Brain microvascular endothelial cell (primary cell): ENCODE results near the gene MAPK1.
"Not testable (repeated sequence)": the region's sequence is repeated elsewhere in the genome, so short reads cannot be mapped to it uniquely, and the experiment has no call there.

Experiments used
- DNase-seq: peaks from one replicate; pipeline ENCODE4 v3.0.0-alpha.2; 2020
- H3K27ac ChIP-seq: fragments of 250-450 bp; sonication (Bioruptor Pico); 2 replicates; pipeline ENCODE4 v1.5.1; 2020; ENCODE audit warnings: mild to moderate bottlenecking, moderate library complexity
- H3K27me3 ChIP-seq: fragments of 250-450 bp; sonication (Bioruptor Pico); replicated peaks from 2 replicates; pipeline ENCODE4 v1.5.1; 2020; ENCODE audit warnings: mild to moderate bottlenecking
- H3K36me3 ChIP-seq: fragments of 250-450 bp; sonication (Bioruptor Pico); replicated peaks from 2 replicates; pipeline ENCODE4 v1.5.1; 2020; ENCODE audit warnings: mild to moderate bottlenecking
- H3K4me3 ChIP-seq: 2 replicates; pipeline ENCODE4 v1.5.1; 2011; ENCODE audit warnings: low read depth, mild to moderate bottlenecking, control low read depth, low read length, moderate library complexity
- in situ Hi-C: cut with HindIII; loops from 2 replicates; pipeline ENCODE4 v1.10.0; 2017; ENCODE audit warnings: low sequenced_read_pairs, low pct_ligation_motif_present
- TF ChIP-seq, protein P1 (sequence below): IDR thresholded peaks from 2 replicates; pipeline ENCODE4 v1.5.1; 2011; ENCODE audit warnings: low read depth, mild to moderate bottlenecking, moderate library complexity, low read length, control low read depth, inconsistent platforms; ENCODE audit errors: missing control alignments

Gene MAPK1

DNA sequence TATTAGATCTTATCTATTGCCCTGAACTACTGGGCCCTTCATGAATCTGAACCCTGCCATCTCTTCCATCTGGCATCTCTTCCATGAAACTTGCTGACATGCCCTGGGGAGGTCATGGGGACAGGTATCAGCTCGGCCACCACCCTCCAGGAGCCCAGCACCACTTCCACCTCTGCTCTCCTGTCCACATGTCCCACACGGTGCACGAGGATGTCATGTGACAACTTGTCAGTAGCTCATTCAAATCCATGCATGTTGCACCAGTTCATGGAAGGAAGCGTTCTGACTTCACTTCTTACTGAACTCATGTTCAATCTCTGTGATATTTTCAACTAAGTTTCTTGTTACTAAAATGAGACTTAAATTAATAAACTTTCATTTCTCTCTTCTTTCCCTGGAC is 148.4 kb downstream of the MAPK1 start:
- in situ Hi-C loops, result loop anchor here (25.0 kb wide), 1 partner anchor 218 kb away; no protein-coding TSS in a partner anchor
- Histone ChIP-seq H3K4me3 (no peak overlapping the region), H3K27ac (no peak overlapping the region), H3K27me3 (no peaks in the 10 kb centered on the region), H3K36me3 (no peaks in the 10 kb centered on the region)
- no peak for DNase-seq
- TF ChIP-seq, protein P1, sequence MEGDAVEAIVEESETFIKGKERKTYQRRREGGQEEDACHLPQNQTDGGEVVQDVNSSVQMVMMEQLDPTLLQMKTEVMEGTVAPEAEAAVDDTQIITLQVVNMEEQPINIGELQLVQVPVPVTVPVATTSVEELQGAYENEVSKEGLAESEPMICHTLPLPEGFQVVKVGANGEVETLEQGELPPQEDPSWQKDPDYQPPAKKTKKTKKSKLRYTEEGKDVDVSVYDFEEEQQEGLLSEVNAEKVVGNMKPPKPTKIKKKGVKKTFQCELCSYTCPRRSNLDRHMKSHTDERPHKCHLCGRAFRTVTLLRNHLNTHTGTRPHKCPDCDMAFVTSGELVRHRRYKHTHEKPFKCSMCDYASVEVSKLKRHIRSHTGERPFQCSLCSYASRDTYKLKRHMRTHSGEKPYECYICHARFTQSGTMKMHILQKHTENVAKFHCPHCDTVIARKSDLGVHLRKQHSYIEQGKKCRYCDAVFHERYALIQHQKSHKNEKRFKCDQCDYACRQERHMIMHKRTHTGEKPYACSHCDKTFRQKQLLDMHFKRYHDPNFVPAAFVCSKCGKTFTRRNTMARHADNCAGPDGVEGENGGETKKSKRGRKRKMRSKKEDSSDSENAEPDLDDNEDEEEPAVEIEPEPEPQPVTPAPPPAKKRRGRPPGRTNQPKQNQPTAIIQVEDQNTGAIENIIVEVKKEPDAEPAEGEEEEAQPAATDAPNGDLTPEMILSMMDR, result no peak

- in situ Hi-C loops, result loop anchor here (25.0 kb wide), 1 partner anchor 219 kb away; no protein-coding TSS in a partner anchor
- H3K4me3 ChIP-seq, result no peak overlapping the region
- TF ChIP-seq, protein P1, result no peak
- H3K27ac ChIP-seq, result no peak overlapping the region
- DNase-seq, result no peak
- H3K27me3 ChIP-seq, result no peaks in the 10 kb centered on the region
- H3K36me3 ChIP-seq, result no peaks in the 10 kb centered on the region
Observed at GRCh38 chr22:21718499-21718898, 148.9 kb downstream of the MAPK1 start.

DNA sequence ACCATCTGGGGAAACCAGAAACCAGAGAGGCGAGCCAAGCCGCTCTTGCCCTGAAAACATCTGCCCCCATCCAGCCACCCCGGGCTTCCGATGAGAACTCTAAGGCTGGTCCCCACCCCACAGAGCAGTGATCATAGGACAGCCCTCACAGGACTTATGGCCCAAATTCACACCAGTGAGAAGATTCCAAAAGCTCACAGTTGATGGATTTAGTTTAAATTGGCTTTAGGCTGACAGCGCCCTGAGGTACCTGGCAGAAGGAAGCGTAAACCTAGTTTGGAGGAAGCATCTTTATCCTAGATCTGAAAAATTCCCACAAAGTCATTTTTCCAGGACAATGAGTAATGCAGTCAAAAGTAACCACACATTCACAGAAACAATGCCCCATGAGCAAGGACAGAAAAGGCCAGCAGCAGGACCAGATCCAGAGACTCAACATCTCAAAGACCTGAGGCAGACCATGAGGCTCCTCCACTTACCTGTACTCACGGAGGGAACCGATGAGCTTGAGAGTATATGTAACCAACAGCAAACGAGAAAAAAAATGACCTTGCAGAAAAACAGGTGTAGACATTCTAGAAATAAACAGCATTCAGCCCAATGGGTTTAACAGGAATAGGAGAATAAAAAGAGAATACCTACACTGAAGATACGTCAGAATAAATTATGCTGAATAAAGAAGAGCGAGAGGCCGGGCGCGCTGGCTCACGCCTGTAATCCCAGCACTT is 150.9 kb downstream of the MAPK1 start:
- not testable (repeated sequence) for DNase-seq, H3K36me3 ChIP-seq, H3K4me3 ChIP-seq, H3K27me3 ChIP-seq, H3K27ac ChIP-seq
- in situ Hi-C loops, result loop anchor here (25.0 kb wide), 1 partner anchor 221 kb away; no protein-coding TSS in a partner anchor

DNA sequence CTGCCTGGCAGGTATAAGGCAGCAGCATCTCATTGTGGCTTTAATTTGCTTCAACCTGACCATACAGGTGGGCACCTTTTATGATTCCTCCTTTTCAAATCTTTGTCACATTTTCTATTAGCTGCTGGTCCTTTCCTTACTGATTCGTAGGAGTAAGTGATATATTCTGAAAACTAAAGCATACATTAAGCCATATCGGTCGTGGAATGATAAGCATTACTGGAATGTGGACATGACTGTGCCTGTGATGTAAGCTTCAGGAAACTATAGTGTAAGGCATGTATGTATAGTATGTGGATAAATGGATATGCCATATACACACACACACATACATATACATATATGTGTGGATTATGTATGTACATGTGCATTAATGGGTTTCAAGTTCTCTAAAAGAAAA is 152.7 kb downstream of the MAPK1 start:
- TF ChIP-seq, protein P1, result no peak
- DNase-seq, result peak; percentile 5
- Histone ChIP-seq H3K36me3 (no peaks in the 10 kb centered on the region), H3K27ac (no peak overlapping the region), H3K27me3 (no peaks in the 10 kb centered on the region), H3K4me3 (no peak overlapping the region)
- in situ Hi-C loops, result loop anchor here (25.0 kb wide), 1 partner anchor 223 kb away; no protein-coding TSS in a partner anchor

DNA sequence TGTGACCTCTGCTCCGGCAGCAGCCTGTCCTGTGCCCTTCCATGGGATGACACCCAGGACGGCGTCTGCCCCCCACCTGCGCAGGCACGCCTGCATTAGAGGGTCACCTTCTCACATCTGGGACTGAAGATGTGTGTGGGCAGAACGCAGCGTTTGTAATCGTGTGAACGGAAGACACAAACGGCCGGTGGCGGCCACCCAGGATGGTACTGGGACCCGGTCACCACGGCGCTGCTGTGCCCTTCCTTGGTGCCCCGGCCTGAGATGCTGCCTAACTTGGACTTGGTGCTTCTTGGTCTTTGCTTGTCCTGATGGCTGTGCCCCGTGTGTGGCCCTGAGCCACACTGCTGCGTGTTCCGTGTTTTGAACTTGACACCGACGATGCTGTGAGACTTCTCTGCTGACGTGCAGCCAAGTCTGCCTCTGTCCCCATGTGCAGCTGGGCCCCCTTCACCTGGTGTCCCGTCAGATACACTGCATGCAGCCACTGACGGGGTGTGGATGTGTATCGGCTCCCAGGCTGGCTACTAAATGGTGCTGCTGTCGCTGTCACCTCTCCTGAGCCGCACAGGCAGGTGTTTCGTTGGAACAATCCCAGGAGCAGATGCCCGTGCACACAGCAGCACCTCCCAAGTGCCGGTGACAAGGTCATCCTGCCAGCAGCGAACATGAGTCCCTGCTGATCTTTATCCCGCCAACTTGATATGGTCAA is 153.2 kb downstream of the MAPK1 start:
- in situ Hi-C loops, result loop anchor here (25.0 kb wide), 1 partner anchor 223 kb away; no protein-coding TSS in a partner anchor
- TF ChIP-seq, protein P1, result no peak
- no peak overlapping the region for H3K27ac ChIP-seq
- H3K36me3 ChIP-seq, result no peaks in the 10 kb centered on the region
- no peak overlapping the region for H3K4me3 ChIP-seq
- H3K27me3 ChIP-seq, result no peaks in the 10 kb centered on the region
- DNase-seq, result no peak

- in situ Hi-C loops, result loop anchor here (25.0 kb wide), 1 partner anchor 224 kb away; no protein-coding TSS in a partner anchor
- no peaks in the 10 kb centered on the region for H3K36me3 ChIP-seq
- H3K27me3 ChIP-seq, result no peaks in the 10 kb centered on the region
- no peak for DNase-seq
- H3K27ac ChIP-seq, result no peak overlapping the region
- TF ChIP-seq, protein P1, result no peak
- H3K4me3 ChIP-seq, result no peak overlapping the region
Observed at GRCh38 chr22:21713428-21714058, 153.9 kb downstream of the MAPK1 start.
